Measurements from ENCODE around the gene RBMX2.
"Not testable (repeated sequence)": the region's sequence is repeated elsewhere in the genome, so short reads cannot be mapped to it uniquely, and the experiment has no call there.

RBMX2 gene

GRCh38 chrX:130401415-130402207, at the start of gene RBMX2:
RBMX2 (plus strand) TSS chrX:130401987; CDS start chrX:130402033, 46 bp downstream.
- DNase-seq (ENCODE audit: insufficient read length, low spot score) (peak; percentile 65), FAIRE-seq (peak; percentile 96)

GRCh38 chrX:130352050-130352449, 49.7 kb upstream of the RBMX2 start:
- not testable (repeated sequence) for FAIRE-seq; DNase-seq (ENCODE audit: insufficient read length, low spot score)

- FAIRE-seq (no peak), DNase-seq (ENCODE audit: insufficient read length, low spot score) (no peak)
Observed at GRCh38 chrX:130376077-130376476, 25.7 kb upstream of the RBMX2 start.

GRCh38 chrX:130378024-130378669, 23.6 kb upstream of the RBMX2 start:
- FAIRE-seq (no peak), DNase-seq (ENCODE audit: insufficient read length, low spot score) (no peak)

- no peak for FAIRE-seq
- DNase-seq (ENCODE audit: insufficient read length, low spot score): no peak
Observed at GRCh38 chrX:130385520-130385919, 16.3 kb upstream of the RBMX2 start, which contains the start of gene GPR119. GPR119 (minus strand) TSS chrX:130385674; CDS start chrX:130385447, 227 bp downstream.

- DNase-seq (ENCODE audit: insufficient read length, low spot score): no peak
- FAIRE-seq: no peak
Observed at GRCh38 chrX:130386408-130386808, 15.4 kb upstream of the RBMX2 start.

GRCh38 chrX:130393451-130394074, 8.2 kb upstream of the RBMX2 start:
- FAIRE-seq (peak; percentile 31), DNase-seq (ENCODE audit: insufficient read length, low spot score) (no peak)

- FAIRE-seq: no peak
- DNase-seq (ENCODE audit: insufficient read length, low spot score): no peak
Observed at GRCh38 chrX:130395341-130395740, 6.4 kb upstream of the RBMX2 start.

- DNase-seq (ENCODE audit: insufficient read length, low spot score) (no peak), FAIRE-seq (peak; percentile 82)
Observed at GRCh38 chrX:130402208-130402684, 459 bp downstream of the RBMX2 start.

GRCh38 chrX:130413415-130413814, 11.6 kb downstream of the RBMX2 start:
- FAIRE-seq (no peak), DNase-seq (ENCODE audit: insufficient read length, low spot score) (no peak)

GRCh38 chrX:130414800-130415199, 13.0 kb downstream of the RBMX2 start:
- DNase-seq (ENCODE audit: insufficient read length, low spot score): no peak
- FAIRE-seq: no peak

- no peak for DNase-seq (ENCODE audit: insufficient read length, low spot score)
- FAIRE-seq: no peak
Observed at GRCh38 chrX:130415201-130415600, 13.4 kb downstream of the RBMX2 start.

- no peak for DNase-seq (ENCODE audit: insufficient read length, low spot score)
- no peak for FAIRE-seq
Observed at GRCh38 chrX:130416785-130417184, 15.0 kb downstream of the RBMX2 start.

GRCh38 chrX:130418066-130418465, 16.3 kb downstream of the RBMX2 start:
- DNase-seq (ENCODE audit: insufficient read length, low spot score) (no peak), FAIRE-seq (peak; percentile 88)

- no peak for DNase-seq (ENCODE audit: insufficient read length, low spot score)
- FAIRE-seq: peak; percentile 80
Observed at GRCh38 chrX:130418740-130419139, 17.0 kb downstream of the RBMX2 start.

GRCh38 chrX:130419263-130419662, 17.5 kb downstream of the RBMX2 start:
- no peak for DNase-seq (ENCODE audit: insufficient read length, low spot score)

GRCh38 chrX:130426531-130426930, 24.7 kb downstream of the RBMX2 start:
- DNase-seq (ENCODE audit: insufficient read length, low spot score) (no peak), FAIRE-seq (no peak)

More at GRCh38 chrX:130419263-130419662, 17.5 kb downstream of the RBMX2 start:
- peak; percentile 86 for FAIRE-seq

- FAIRE-seq; DNase-seq (ENCODE audit: insufficient read length, low spot score): not testable (repeated sequence)
Observed at GRCh38 chrX:130429236-130429635, 27.4 kb downstream of the RBMX2 start.

- no peak for DNase-seq (ENCODE audit: insufficient read length, low spot score)
- no peak for FAIRE-seq
Observed at GRCh38 chrX:130435937-130436336, 34.1 kb downstream of the RBMX2 start.

GRCh38 chrX:130437996-130438395, 36.2 kb downstream of the RBMX2 start:
- not testable (repeated sequence) for FAIRE-seq; DNase-seq (ENCODE audit: insufficient read length, low spot score)

- FAIRE-seq (no peak), DNase-seq (ENCODE audit: insufficient read length, low spot score) (no peak)
Observed at GRCh38 chrX:130443875-130444274, 42.1 kb downstream of the RBMX2 start.
